Skin of body (tissue), 2 donors: Measurements from ENCODE around the gene SMC1B. TPM values are rescaled to one million over a fixed set of nuclear protein-coding genes. Genes with fewer than 3 reads are reported as not detected.
"Not testable (repeated sequence)": the region's sequence is repeated elsewhere in the genome, so short reads cannot be mapped to it uniquely, and the experiment has no call there.

ENCODE experiments used
- DNase-seq: peaks from one replicate; lab custom pipeline; 2025; lab: John Stamatoyannopoulos, UW
- total RNA-seq: library from RNA; depleted of rRNA; stranded (reverse); fragments of >200 nt; gene quantifications from one replicate; pipeline ENCODE4 v1.2.3, GENCODE V29; 2014

Gene SMC1B
- 0.10 TPM for total RNA-seq

GRCh38 chr22:45413368-45414211, at the start of gene SMC1B, which contains the start of gene RIBC2:
Gene SMC1B, minus strand, starts transcription at chr22:45413599. Its CDS starts 32 bp downstream, at chr22:45413567.
Gene RIBC2, plus strand, starts transcription at chr22:45413693. Its CDS starts 194 bp downstream, at chr22:45413887.
- DNase-seq, result peak; percentile 53

- DNase-seq, result no peak
These were observed 48.7 kb upstream of the SMC1B start for GRCh38 chr22:45462034-45462655.

DNA sequence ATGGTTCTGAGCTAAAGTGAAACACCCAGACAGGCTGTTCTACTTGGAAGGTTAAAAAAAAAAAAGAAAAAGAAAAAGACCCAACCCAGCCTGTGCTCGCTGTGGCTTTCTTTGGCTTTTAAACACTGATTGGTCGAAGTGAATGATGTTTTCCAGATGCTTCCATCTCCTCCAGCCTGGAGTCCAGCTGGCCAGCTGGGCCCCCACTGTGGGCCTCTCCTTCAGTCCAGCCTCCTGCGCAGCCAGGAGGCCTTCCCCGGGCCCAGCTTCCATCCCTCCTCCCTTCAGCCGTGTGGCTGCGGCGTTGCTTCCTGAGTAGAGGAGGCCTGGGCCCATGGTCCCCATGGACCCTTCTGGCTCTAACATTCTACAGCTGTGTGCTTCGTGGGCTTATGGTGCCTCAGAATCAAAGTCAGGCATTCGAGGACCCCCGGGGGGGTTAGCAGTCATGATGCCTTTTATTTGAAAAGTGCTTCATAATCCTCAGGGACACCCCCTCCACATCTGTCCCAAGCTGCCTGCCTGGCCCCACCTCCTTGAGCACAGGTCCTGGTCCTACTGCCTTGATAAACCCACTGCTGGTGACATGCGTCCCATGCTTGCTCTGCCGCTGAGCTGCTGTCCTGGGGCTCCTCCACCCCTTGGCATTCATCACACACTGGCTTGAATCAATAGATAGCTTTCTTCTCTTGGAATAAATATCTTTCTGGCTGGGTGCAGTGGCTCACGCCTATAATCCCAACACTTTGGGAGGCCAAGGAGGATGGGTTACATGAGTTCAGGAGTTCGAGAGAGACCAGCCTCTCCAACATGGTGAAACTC, 47.1 kb upstream of the SMC1B start:
- DNase-seq, result peak; percentile 98

- no peak for DNase-seq
These were observed 45.8 kb upstream of the SMC1B start for GRCh38 chr22:45459235-45459634.

DNA sequence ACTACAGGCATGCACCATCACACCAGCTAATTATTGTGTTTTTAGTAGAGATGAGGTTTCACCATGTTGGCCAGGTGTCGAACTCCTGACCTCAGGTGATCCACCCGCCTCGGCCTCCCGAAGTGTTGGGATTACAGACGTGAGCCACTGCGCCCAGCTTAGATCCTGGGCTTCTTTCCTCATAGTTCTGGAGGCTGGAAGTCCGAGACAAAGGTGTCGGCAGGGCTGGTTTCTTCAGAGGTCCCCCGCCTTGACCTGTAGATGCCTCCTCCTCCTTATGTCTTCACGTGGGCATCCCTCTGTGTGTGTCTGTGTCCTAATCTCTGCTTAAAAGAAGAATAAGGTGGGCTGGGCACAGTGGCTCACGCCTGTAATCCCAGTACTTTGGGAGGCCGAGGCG, 45.1 kb upstream of the SMC1B start:
- DNase-seq, result no peak

- no peak for DNase-seq
These were observed 43.4 kb upstream of the SMC1B start for GRCh38 chr22:45456811-45457210.

DNA sequence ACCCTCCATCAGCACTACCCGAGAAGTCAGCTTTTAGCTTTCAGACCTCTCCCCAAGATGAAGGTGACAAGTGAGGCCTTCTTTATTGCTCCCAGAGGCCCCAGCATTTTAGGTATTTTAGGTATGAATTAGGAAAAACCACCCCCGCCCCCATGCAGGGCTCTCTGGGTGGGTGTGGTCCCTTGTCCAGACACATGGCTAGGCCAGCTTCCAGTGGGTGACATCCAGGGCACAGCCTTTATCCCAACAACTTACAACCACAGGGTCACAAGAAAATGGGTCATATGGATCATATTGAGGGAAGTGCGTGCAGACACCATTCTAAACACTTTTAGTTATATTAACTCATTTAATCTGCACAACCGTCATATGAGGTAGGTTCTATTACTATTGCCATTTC, 42.2 kb upstream of the SMC1B start:
- DNase-seq, result no peak

DNA sequence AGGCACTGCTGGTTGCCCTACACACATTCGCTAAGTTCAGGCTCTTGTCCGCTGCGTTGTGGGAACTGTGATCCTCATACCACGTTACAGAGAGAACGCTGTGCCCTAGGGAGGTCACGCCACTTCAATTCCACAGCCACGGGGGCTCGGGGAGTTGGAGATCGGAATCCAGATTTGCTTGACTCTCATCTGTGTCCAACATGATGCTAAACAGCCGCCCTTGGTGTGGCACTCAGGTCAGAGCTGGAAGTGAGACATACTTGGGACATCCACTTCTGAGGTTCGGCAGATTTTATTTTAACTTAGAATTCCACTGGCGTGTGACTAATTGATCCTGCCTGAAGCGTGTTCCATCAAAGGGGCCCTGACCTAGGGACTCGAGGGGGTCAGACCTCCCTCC, 41.8 kb upstream of the SMC1B start:
- DNase-seq, result no peak

DNA sequence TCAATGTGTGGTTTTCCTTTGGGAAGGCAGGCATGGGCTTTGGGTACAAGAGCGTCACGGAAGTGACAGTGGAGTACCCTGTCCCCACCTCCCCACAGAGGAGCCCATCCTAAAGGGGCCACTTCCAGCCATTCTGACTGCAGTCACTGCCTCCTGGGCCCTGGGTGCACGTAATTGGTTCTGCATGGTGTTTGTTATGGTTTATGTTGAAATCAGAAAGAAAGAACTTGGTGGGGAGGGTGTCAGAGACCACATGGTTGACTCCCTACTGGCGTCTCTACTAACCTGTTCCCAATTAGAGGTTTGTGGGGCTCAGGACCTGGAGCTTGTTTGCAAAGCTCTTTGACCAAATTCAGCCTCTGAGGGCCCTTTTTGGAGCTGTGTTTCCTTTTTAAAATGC, 40.9 kb upstream of the SMC1B start:
- peak; percentile 66 for DNase-seq

GRCh38 chr22:45453764-45454163, 40.4 kb upstream of the SMC1B start:
- peak; percentile 57 for DNase-seq

DNA sequence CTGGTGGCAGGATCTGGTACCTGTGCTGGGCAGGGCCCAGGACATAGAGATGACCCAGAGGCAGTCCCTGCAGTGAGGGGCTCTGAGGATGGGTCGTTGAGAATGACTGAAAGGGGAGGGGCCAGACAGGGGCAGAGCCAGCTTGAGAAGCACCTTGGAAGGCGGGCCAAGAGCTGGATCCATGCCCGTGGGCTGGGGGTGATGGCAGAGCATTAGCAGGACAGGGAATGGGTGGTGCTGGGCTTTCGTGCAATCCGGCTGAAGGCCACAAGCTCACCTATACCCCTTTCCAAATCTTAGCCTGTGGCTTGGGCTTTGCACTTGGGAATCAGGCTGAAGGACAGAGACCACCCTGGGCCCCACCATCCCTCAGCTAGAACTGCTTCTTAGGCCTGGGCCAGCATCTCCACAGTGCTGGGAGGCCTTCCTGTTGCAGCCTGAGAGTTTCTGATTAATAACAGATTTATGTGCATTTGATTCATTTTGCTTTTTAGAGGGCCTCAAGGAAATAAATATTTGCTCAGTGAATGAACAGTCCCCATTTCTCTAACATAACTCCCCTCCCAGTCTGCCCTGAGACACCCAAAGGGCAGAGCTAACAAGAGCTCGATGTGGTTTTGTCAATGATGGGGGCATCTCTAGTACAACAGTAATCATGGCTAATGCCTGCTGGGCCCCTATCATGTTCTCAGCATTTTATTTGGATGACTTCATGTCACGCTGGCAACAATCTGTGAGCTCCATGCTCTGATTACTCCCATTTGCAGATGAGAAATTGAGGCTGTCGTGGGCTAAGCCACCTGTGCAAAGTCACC, 39.4 kb upstream of the SMC1B start:
- DNase-seq, result peak; percentile 75

- no peak for DNase-seq
These were observed 38.6 kb upstream of the SMC1B start for GRCh38 chr22:45451972-45452371.

DNA sequence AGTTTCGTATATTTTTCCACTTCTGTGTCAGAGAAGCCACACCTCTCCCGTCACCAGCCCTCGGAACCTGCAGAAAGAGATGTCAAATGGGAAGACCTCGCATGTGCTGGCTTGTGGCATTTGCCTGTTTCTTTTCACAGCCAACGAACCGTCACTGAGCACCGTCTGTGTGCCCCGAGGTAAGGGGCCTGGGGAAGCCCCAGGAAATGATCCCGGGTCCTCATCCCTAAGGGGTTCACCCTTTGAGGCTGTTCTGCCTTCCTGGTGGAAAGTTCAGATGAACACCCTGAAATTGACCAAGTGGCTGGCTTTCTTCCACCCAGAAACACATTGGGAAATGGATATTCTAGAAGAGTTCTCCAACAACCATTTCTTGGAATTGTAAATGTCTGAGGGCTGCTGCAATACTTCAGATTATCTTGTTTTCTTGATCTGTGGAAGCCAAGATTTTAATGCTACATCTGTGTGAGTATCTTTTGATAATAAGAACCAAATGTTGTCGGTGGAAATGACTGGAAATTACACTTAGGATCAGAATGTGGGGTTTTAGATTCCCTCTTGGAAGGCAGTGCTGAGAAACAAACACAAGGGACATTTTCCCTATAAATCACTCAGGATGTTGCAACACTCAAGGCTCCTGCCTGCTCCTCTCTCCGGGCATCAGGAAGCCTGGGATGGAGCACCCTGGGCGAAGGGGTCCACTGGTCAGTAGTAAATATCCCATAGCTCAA, 37.7 kb upstream of the SMC1B start:
- DNase-seq, result peak; percentile 98

GRCh38 chr22:45450101-45450785, 36.8 kb upstream of the SMC1B start:
- no peak for DNase-seq

- DNase-seq, result not testable (repeated sequence)
These were observed 36.0 kb upstream of the SMC1B start for GRCh38 chr22:45449442-45449841.

- DNase-seq, result peak; percentile 77
These were observed 35.0 kb upstream of the SMC1B start for GRCh38 chr22:45448431-45448830.

- not testable (repeated sequence) for DNase-seq
These were observed 34.2 kb upstream of the SMC1B start for GRCh38 chr22:45447596-45447995.

GRCh38 chr22:45446216-45446615, 32.8 kb upstream of the SMC1B start:
- no peak for DNase-seq

DNA sequence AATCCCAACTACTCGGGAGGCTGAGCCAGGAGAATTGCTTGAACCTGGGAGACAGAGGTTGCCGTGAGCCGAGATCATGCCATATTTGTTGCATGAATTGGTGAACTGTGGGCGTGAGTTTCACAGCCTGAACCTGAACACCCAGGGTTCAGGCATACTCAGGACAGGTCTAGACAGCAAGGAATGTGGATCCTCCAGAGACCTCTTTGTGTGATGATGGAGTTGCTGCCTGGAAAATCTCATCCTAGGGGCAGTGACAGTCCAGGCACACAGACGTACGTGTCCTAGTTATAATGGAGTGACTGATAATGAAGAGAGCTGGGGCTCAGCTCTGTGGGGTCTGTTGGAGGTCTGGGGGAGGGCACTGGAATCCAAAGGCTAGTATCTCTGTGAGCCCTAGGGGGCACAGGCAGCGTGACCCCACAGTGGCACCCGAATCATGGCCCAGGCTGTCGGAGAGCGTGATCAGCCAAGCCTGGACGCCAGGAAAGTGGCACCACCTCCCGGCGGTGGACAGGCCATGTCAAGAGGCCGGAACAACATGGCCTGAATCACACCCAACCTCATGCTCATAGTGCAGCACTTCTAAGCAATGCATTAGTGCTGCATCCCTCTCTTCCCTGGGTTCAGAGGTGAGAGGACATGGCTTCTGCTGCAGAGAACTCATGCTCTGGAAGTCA, 31.8 kb upstream of the SMC1B start:
- DNase-seq, result no peak
